Lung (tissue), 12 donors: ENCODE data around the gene SH2D4B. TPM values are rescaled to one million over a fixed set of nuclear protein-coding genes. Genes with fewer than 3 reads are reported as not detected.

Experiments used
- ATAC-seq: fragments of 200-7000 bp; cut with Tn5 transposase; one replicate; pipeline ENCODE4 v1.9.1; 2020; ENCODE audit warnings: moderate number of reproducible peaks; ENCODE audit not compliant: insufficient read depth, low FRiP score
- DNase-seq, 3 donors: peaks; one replicate each; pipeline ENCODE4 v3.0.0-alpha.2; 2013 to 2017
- H3K27ac ChIP-seq, 2 donors: one replicate each; pipeline ENCODE4 v1.5.1; 2013; ENCODE audit warnings: mild to moderate bottlenecking in 2 of 2, moderate library complexity in 2 of 2, control low read depth in 1 of 2, inconsistent platforms in 1 of 2, low read depth in 1 of 2, low read length in 1 of 2
- H3K27me3 ChIP-seq, 3 donors: one replicate each; pipeline ENCODE4 v1.5.1; 2013; ENCODE audit warnings: low read length in 2 of 3; ENCODE audit not compliant: control insufficient read depth in 3 of 3, insufficient read depth in 3 of 3
- H3K36me3 ChIP-seq, 4 donors: one replicate each; pipeline ENCODE4 v1.5.1; 2013; ENCODE audit warnings: low read length in 4 of 4, mild to moderate bottlenecking in 1 of 4, moderate library complexity in 1 of 4; ENCODE audit not compliant: control insufficient read depth in 4 of 4, insufficient read depth in 4 of 4
- H3K4me1 ChIP-seq, 5 donors: one replicate each; pipeline ENCODE4 v1.5.1; 2013; ENCODE audit warnings: low read length in 5 of 5, mild to moderate bottlenecking in 2 of 5, moderate library complexity in 1 of 5; ENCODE audit not compliant: control insufficient read depth in 5 of 5, insufficient read depth in 5 of 5
- H3K4me3 ChIP-seq: one replicate; pipeline ENCODE4 v1.5.1; 2013; ENCODE audit warnings: mild to moderate bottlenecking, control low read depth, moderate library complexity
- H3K9ac ChIP-seq, 2 donors: one replicate each; pipeline ENCODE4 v1.5.1; 2013; ENCODE audit warnings: low read length in 2 of 2, control low read depth in 1 of 2; ENCODE audit not compliant: insufficient read depth in 1 of 2
- H3K9me3 ChIP-seq, 4 donors: one replicate each; pipeline ENCODE4 v1.5.1; 2013; ENCODE audit warnings: low read length in 3 of 4, mild to moderate bottlenecking in 1 of 4, moderate library complexity in 1 of 4; ENCODE audit not compliant: control insufficient read depth in 4 of 4, insufficient read depth in 3 of 4
- WGBS, 2 donors: extraction: QIAGEN DNeasy Blood & Tissue Kit; methylation state at CpG; one replicate each; pipeline ENCODE4 v1.1.7; 2013; 5-methylcytosine and 5-hydroxymethylcytosine counted together
- polyA plus RNA-seq, 2 donors: library from polyadenylated mRNA; stranded (reverse); fragments of 200-250 nt; gene quantifications; one replicate each; pipeline ENCODE4 v1.2.1, GENCODE V29; 2013
- total RNA-seq, 2 donors: library from RNA; depleted of rRNA in 1 of 2; stranded (reverse); fragments of >200 nt in 1 of 2; gene quantifications; one replicate each; pipeline ENCODE4 v1.2.1, GENCODE V29; 2014 to 2021
- TF ChIP-seq, protein P1 (sequence below): IDR thresholded peaks from 2 replicates; pipeline ENCODE4 v1.5.1; 2012; ENCODE audit warnings: mild to moderate bottlenecking; ENCODE audit errors: control extremely low read depth, extremely low read depth
- donor health status: control.
- donor health status: control.
- donor health status: Bipolar disorder and iron deficiency.
- donor health status: healthy.
- donor health status: DM: yes; HTN: yes; CAD: no.

Gene SH2D4B
- total and polyA plus RNA-seq, 4 donors = 0.12 to 0.28 (median 0.21) TPM

DNA sequence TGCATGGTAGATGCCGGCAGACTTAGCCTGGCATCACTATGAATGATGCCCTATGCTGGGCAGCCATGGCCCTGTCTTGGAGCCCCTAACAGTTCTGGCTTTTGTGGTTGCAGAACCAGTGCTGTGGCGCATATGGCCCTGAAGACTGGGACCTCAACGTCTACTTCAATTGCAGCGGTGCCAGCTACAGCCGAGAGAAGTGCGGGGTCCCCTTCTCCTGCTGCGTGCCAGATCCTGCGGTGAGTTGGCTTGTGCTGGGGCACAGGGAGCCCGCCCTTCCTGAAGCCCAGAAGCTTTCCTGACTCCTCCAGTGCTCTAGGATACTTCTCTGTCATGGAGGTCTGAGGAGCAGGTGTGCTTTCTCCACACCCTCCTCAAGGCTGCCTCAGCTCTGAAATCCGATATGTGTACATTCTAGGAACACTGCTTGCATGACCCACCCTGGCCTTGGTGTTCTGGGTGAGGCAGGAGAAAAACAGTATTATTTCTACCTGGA is 25.6 kb upstream of the SH2D4B start:
- DNase-seq = no peak
- H3K27me3 ChIP-seq = no peaks in the 10 kb centered on the region
- H3K27ac ChIP-seq = no peak overlapping the region
- H3K36me3 ChIP-seq = peaks cover 13 to 66% (median 36%) of the 10 kb centered on the region in 4 donors
- no peak for ATAC-seq
- WGBS, 2 donors = 83 to 88% methylated on average over 10 of the region's 10 CpGs
- no peaks in the 10 kb centered on the region for H3K9me3 ChIP-seq
- H3K9ac ChIP-seq = no peak overlapping the region
- H3K4me3 ChIP-seq = no peak overlapping the region
- TF ChIP-seq, protein P1, sequence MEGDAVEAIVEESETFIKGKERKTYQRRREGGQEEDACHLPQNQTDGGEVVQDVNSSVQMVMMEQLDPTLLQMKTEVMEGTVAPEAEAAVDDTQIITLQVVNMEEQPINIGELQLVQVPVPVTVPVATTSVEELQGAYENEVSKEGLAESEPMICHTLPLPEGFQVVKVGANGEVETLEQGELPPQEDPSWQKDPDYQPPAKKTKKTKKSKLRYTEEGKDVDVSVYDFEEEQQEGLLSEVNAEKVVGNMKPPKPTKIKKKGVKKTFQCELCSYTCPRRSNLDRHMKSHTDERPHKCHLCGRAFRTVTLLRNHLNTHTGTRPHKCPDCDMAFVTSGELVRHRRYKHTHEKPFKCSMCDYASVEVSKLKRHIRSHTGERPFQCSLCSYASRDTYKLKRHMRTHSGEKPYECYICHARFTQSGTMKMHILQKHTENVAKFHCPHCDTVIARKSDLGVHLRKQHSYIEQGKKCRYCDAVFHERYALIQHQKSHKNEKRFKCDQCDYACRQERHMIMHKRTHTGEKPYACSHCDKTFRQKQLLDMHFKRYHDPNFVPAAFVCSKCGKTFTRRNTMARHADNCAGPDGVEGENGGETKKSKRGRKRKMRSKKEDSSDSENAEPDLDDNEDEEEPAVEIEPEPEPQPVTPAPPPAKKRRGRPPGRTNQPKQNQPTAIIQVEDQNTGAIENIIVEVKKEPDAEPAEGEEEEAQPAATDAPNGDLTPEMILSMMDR = no peak
- H3K4me1 ChIP-seq = peaks cover 0 to 13% (median 0%) of the 10 kb centered on the region in 5 donors

DNA sequence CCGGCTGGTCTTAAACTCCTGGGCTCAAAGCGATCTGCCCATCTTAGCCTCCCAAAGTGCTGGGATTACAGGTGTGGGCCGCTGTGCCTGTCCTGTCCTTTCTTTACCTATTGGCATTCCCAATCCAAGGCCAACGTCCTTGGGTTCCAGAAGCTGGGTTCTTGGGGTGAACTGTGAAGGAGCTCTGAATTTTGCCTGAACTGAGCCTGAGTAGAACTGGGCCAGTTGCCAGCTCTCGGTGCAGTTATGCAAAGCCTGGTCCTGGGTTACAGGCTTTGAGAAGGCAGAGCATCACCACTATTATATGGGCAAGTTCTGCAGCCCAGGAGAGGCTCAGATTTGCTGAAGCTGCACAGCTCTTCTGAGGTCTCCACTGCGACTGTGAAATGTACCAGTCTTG is 24.6 kb upstream of the SH2D4B start:
- no peaks in the 10 kb centered on the region for H3K9me3 ChIP-seq
- ATAC-seq (no peak), DNase-seq (no peak)
- TF ChIP-seq, protein P1 = no peak
- H3K4me3 ChIP-seq = no peak overlapping the region
- H3K36me3 ChIP-seq = peaks cover 13 to 70% (median 34%) of the 10 kb centered on the region in 4 donors
- WGBS, 2 donors = 94 to 98% methylated on average over 6 of the region's 6 CpGs
- no peak overlapping the region for H3K9ac ChIP-seq
- H3K27ac ChIP-seq = no peak overlapping the region
- H3K27me3 ChIP-seq = no peaks in the 10 kb centered on the region
- peaks cover 0 to 11% (median 0%) of the 10 kb centered on the region in 5 donors for H3K4me1 ChIP-seq

DNA sequence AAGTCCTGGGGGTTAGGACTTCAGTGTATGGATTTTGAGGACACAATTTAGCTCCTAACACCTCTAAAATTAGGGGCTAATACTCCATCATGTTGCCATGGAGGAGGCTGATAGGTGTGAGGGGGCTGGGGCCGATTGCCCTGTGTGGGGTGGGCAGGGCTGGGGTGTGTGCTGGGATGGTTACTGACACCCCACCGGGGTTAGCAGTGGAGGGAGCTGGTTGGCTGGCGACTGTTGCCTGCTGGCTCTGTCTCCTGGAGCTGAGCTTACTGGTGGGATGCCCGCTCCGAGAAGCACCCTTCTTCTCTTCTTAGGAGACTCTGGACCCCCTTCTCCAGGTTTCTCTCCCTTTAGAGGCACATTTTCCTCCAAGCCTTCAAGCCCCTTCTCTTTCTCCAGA is 22.2 kb upstream of the SH2D4B start:
- no peaks in the 10 kb centered on the region for H3K9me3 ChIP-seq
- no peaks in the 10 kb centered on the region for H3K27me3 ChIP-seq
- WGBS, 2 donors = 91 to 98% methylated on average over 3 to 5 of the region's 5 CpGs
- H3K4me3 ChIP-seq = no peak overlapping the region
- peaks cover 13 to 69% (median 36%) of the 10 kb centered on the region in 4 donors for H3K36me3 ChIP-seq
- H3K4me1 ChIP-seq = peaks cover 0 to 8% (median 0%) of the 10 kb centered on the region in 5 donors
- TF ChIP-seq, protein P1 = no peak
- no peak overlapping the region for H3K9ac ChIP-seq
- no peak for ATAC-seq
- DNase-seq = no peak
- H3K27ac ChIP-seq = no peak overlapping the region

DNA sequence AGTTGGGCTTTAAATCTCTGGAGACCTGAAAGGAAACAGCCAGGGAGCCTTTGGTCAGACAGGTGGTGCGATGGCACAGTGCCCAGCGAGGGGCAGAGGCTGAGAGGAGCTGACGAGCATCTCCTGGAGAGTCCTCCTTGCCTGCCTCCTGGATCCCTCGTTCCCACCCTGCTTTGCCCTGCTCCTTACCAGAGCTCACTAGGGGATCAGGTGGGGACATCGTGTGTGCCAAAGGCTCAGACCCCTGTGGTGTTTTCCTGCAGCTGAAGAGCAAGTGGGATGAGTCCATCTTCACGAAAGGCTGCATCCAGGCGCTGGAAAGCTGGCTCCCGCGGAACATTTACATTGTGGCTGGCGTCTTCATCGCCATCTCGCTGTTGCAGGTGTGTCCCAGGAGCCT is 21.8 kb upstream of the SH2D4B start:
- DNase-seq (no peak), ATAC-seq (no peak)
- Histone ChIP-seq H3K9ac (no peak overlapping the region), H3K4me3 (no peak overlapping the region), H3K27ac (no peak overlapping the region), H3K27me3 (no peaks in the 10 kb centered on the region), H3K36me3 (peaks cover 13 to 74% (median 35%) of the 10 kb centered on the region in 4 donors), H3K9me3 (no peaks in the 10 kb centered on the region), H3K4me1 (peaks cover 0 to 8% (median 0%) of the 10 kb centered on the region in 5 donors)
- WGBS, 2 donors = 92 to 96% methylated on average over 12 of the region's 12 CpGs
- TF ChIP-seq, protein P1 = no peak
